Suprapubic skin (tissue), 4 donors: ENCODE data around the gene SYNDIG1. TPM values are rescaled to one million over a fixed set of nuclear protein-coding genes. Genes with fewer than 3 reads are reported as not detected.
A peak's percentile ranks its signal among the peaks of the same experiment; 100 is the strongest.

Source experiments
- DNase-seq, 2 donors: peaks; one replicate each; pipeline ENCODE4 v3.0.0-alpha.2; 2019; ENCODE audit warnings: low spot score in 2 of 2
- H3K27ac ChIP-seq: fragments of 200-600 bp; sonication (generic); one replicate; pipeline ENCODE4 v1.5.1; 2019
- H3K27me3 ChIP-seq: fragments of 200-600 bp; sonication (generic); one replicate; pipeline ENCODE4 v1.5.1; 2019
- H3K36me3 ChIP-seq: fragments of 200-600 bp; sonication (generic); one replicate; pipeline ENCODE4 v1.5.1; 2019
- H3K4me1 ChIP-seq: fragments of 200-600 bp; sonication (generic); one replicate; pipeline ENCODE4 v1.5.1; 2019
- H3K4me3 ChIP-seq: fragments of 200-600 bp; sonication (generic); one replicate; pipeline ENCODE4 v1.5.1; 2019; ENCODE audit warnings: mild to moderate bottlenecking
- H3K9me3 ChIP-seq: fragments of 200-600 bp; sonication (generic); one replicate; pipeline ENCODE4 v1.5.1; 2019
- EP300 ChIP-seq: sonication (generic); formaldehyde crosslinking; IDR thresholded peaks from one replicate; pipeline ENCODE4 v1.6.1; 2017; ENCODE audit warnings: antibody characterized with exemption
- POLR2A ChIP-seq, 2 donors: fragments of 450-650 bp; IDR thresholded peaks; one replicate each; pipeline ENCODE4 v1.6.1; 2017; ENCODE audit warnings: antibody characterized with exemption in 2 of 2, mild to moderate bottlenecking in 2 of 2, moderate library complexity in 2 of 2
- POLR2AphosphoS5 ChIP-seq, 3 donors: sonication (generic); formaldehyde crosslinking; IDR thresholded peaks; one replicate each; pipeline ENCODE4 v1.6.1; 2017; ENCODE audit warnings: antibody characterized with exemption in 3 of 3
- WGBS: methylation state at CpG from one replicate; pipeline ENCODE4 v1.1.5; 2018; 5-methylcytosine and 5-hydroxymethylcytosine counted together
- total RNA-seq, 4 donors: library from RNA; depleted of rRNA; stranded (reverse); fragments of >200 nt; gene quantifications; one replicate each; pipeline ENCODE4 v1.1.0, GENCODE V29; 2016
- TF ChIP-seq, protein P1 (sequence below), 2 donors: fragments of 200-600 bp in 1 of 2; fragments of 450-650 bp in 1 of 2; sonication (generic) in 1 of 2; IDR thresholded peaks; one replicate each; pipeline ENCODE4 v1.5.1; 2016 to 2019; ENCODE audit warnings: antibody characterized with exemption in 2 of 2, mild to moderate bottlenecking in 1 of 2, moderate library complexity in 1 of 2

The SYNDIG1 gene
- total RNA-seq, 4 donors from 2014 or later, result not detected

DNA sequence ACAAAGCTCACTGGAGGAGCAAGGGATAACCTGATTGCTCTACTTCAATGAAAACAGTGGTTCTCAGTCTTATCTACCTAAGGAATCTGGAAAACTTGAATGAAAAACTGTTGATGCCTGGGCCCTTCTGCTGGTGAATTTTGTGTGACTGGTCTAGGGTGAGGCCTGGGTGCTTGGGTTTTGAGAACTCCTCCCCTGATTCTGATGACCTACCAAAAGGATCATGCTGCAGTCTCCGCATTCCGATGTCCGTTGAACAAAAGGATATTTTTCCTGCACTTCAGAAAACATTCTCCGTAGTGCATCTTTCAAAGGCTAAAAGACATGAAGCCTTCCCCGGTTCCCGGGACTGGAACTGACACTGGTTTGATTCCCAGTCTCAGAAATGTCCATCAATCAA lies 157.9 kb downstream of the SYNDIG1 start:
- no peaks in the 10 kb centered on the region for H3K27me3 ChIP-seq
- no peaks in the 10 kb centered on the region for H3K4me1 ChIP-seq
- H3K4me3 ChIP-seq, result no peak overlapping the region
- H3K27ac ChIP-seq, result no peak overlapping the region
- no peak for TF ChIP-seq EP300
- TF ChIP-seq, protein P1, sequence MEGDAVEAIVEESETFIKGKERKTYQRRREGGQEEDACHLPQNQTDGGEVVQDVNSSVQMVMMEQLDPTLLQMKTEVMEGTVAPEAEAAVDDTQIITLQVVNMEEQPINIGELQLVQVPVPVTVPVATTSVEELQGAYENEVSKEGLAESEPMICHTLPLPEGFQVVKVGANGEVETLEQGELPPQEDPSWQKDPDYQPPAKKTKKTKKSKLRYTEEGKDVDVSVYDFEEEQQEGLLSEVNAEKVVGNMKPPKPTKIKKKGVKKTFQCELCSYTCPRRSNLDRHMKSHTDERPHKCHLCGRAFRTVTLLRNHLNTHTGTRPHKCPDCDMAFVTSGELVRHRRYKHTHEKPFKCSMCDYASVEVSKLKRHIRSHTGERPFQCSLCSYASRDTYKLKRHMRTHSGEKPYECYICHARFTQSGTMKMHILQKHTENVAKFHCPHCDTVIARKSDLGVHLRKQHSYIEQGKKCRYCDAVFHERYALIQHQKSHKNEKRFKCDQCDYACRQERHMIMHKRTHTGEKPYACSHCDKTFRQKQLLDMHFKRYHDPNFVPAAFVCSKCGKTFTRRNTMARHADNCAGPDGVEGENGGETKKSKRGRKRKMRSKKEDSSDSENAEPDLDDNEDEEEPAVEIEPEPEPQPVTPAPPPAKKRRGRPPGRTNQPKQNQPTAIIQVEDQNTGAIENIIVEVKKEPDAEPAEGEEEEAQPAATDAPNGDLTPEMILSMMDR (IDR thresholded peaks at IDR 0.05), result no peak
- no peak for TF ChIP-seq POLR2AphosphoS5 (IDR thresholded peaks at IDR 0.05)
- no peak for TF ChIP-seq POLR2A (IDR thresholded peaks at IDR 0.05)
- DNase-seq, result no peak
- H3K9me3 ChIP-seq, result no peaks in the 10 kb centered on the region
- no peaks in the 10 kb centered on the region for H3K36me3 ChIP-seq
- WGBS, result 90% methylated on average over 6 of the region's 6 CpGs

DNA sequence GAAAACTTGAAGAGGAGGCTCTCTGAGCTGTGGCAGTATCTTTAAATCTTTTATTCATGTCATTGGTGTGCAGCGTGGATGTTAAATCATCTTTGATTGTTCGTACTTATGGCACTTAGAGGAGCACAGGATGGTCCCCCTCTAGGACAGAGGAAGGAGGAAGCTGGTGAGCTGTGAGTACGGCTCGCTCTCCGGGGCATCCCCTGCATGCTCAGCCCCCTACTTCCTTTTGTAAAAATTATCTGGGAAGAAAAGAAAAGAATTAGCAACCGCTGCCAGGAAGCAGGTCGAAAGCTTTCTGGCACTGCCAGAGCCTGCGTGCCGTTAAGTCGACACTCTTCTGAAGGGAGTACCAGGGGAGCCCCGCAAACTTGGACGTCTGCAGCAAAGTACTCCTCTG lies 158.5 kb downstream of the SYNDIG1 start:
- 62% methylated on average over 12 of the region's 12 CpGs for WGBS
- H3K9me3 ChIP-seq, result no peaks in the 10 kb centered on the region
- no peaks in the 10 kb centered on the region for H3K27me3 ChIP-seq
- no peak overlapping the region for H3K4me3 ChIP-seq
- H3K27ac ChIP-seq, result no peak overlapping the region
- H3K4me1 ChIP-seq, result no peaks in the 10 kb centered on the region
- no peaks in the 10 kb centered on the region for H3K36me3 ChIP-seq
- DNase-seq, result no peak
- TF ChIP-seq EP300 (no peak), POLR2A (IDR thresholded peaks at IDR 0.05) (no peak), POLR2AphosphoS5 (IDR thresholded peaks at IDR 0.05) (no peak)
- TF ChIP-seq, protein P1 (IDR thresholded peaks at IDR 0.05), result no peak

DNA sequence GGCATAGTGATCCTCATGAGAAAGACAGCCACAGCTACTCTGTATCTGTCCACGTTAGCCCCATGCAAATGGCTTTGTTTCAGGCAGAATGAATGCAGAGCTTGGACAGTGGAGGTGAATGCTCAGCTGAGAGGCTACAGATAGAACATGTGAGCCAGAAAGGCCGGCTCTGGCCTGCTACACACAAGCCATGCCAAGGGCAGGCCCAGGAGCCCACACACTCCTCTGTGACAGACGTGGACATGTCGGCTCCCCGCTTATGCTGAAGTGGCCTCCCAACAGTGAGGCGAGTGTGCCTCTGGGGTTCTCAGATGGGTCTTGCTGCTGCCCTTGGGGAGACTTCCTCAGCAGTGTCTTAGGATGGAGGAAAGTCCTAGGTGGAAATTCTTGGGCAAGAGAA lies 159.6 kb downstream of the SYNDIG1 start:
- 65% methylated on average over 6 of the region's 6 CpGs for WGBS
- peak in 1 of 2 donors; percentile 65 for DNase-seq

DNA sequence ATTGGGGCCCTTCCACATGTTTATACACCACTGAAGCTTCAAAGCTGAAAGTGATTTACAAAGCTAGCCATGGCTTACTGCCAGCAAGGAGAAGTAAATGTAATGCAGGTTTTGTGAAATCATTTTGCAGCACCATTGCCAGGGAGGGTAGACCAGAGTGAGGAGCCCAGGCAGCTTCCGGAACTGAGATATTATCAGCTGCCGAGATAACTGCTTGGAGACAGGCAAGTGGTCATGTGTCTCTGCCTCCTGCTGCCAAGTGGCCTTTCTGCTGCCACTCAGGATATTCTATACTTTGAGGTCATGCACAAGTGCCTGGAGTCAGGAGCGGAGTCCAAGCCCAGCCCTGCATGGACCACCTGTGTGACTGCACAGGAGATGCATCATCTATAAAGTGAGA lies 160.2 kb downstream of the SYNDIG1 start:
- Histone ChIP-seq H3K4me1 (no peaks in the 10 kb centered on the region), H3K4me3 (no peak overlapping the region), H3K27ac (no peak overlapping the region), H3K27me3 (no peaks in the 10 kb centered on the region), H3K9me3 (no peaks in the 10 kb centered on the region), H3K36me3 (no peaks in the 10 kb centered on the region)
- TF ChIP-seq POLR2A (IDR thresholded peaks at IDR 0.05), result no peak
- TF ChIP-seq, protein P1 (IDR thresholded peaks at IDR 0.05), result no peak
- TF ChIP-seq EP300, result no peak
- TF ChIP-seq POLR2AphosphoS5 (IDR thresholded peaks at IDR 0.05), result no peak
- WGBS, result 59% methylated on average over 3 of the region's 3 CpGs
- peak in 1 of 2 donors; percentile 54 for DNase-seq

More for the DNA sequence above, 159.6 kb downstream of the SYNDIG1 start:
- Histone ChIP-seq H3K4me1 (no peaks in the 10 kb centered on the region), H3K9me3 (no peaks in the 10 kb centered on the region), H3K4me3 (no peak overlapping the region), H3K36me3 (no peaks in the 10 kb centered on the region), H3K27me3 (no peaks in the 10 kb centered on the region), H3K27ac (no peak overlapping the region)
- no peak for TF ChIP-seq POLR2A (IDR thresholded peaks at IDR 0.05)
- TF ChIP-seq, protein P1 (IDR thresholded peaks at IDR 0.05), result no peak
- no peak for TF ChIP-seq POLR2AphosphoS5 (IDR thresholded peaks at IDR 0.05)
- no peak for TF ChIP-seq EP300

DNA sequence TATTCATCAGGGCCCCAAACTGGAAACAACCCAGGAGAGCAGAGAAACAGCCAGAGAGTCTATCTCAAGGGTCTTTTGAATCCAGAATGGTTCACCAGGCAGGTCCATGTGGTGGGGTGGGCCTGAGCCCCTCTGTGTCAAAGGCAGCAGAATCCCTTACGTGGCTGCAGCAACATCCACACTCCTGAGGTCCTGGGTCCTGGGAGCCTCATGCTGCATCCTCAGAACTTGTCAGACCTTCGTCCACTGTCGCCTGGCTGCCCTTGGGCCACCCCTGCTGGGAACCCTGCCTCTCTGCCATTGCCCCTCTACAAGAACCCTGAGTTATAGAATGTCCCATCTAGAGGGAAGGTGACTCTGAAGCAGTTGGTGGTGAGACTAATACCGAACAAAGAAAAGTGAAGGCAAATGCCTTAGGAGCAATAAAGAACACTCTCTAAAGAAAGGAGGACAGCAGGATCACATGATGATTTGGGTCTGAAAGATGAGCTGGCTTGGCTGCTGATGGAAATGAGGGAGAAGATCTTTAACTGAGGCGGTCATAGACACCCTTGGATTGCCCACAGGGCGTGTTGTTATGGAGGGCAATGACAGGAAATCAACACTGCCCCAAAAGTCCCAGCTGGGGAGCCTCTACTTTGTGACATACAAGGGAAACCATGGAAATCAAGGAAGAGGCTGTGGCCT lies 161.2 kb downstream of the SYNDIG1 start:
- Histone ChIP-seq H3K27me3 (no peaks in the 10 kb centered on the region), H3K9me3 (no peaks in the 10 kb centered on the region), H3K4me3 (no peak overlapping the region), H3K4me1 (no peaks in the 10 kb centered on the region), H3K36me3 (no peaks in the 10 kb centered on the region), H3K27ac (no peak overlapping the region)
- TF ChIP-seq POLR2AphosphoS5 (IDR thresholded peaks at IDR 0.05), result no peak
- TF ChIP-seq EP300, result no peak
- no peak for TF ChIP-seq POLR2A (IDR thresholded peaks at IDR 0.05)
- TF ChIP-seq, protein P1 (IDR thresholded peaks at IDR 0.05), result no peak
- WGBS, result 91% methylated on average over 6 of the region's 6 CpGs
- no peak for DNase-seq
